ENCODE results near the gene TRIM15. TPM values are rescaled to one million over a fixed set of nuclear protein-coding genes. Genes with fewer than 3 reads are reported as not detected.

The TRIM15 gene
- total and polyA plus RNA-seq, 9 of the 15 experiments (the other 6 are each of a cell fraction or from before 2014, with no cell fraction given): 0.06 to 2.6 (median 0.83) TPM

GRCh38 chr6:30131947-30132497, 31.3 kb upstream of the TRIM15 start:
- ATAC-seq (no peak), DNase-seq (ENCODE audit: extremely low read depth in 1 of 4, low spot score in 3 of 4) (no peak), FAIRE-seq (no peak)
- H3K4me1 ChIP-seq (replicated peaks in 1 of 2; ENCODE audit: control insufficient read depth in 2 of 2, insufficient read depth in 2 of 2, low read length in 2 of 2): peaks cover 4 to 8% of the 10 kb centered on the region in 2 experiments
- POLR2A ChIA-PET: interaction anchor here (0.7 to 1.1 kb wide), 3 partner anchors 9 to 394 kb away, joined by 3 read pairs; no protein-coding TSS in a partner anchor
- no peaks in the 10 kb centered on the region for H4K20me1 ChIP-seq (replicated peaks; ENCODE audit: control insufficient read depth, insufficient read depth, low read length)
- no peak overlapping the region for H3K27ac ChIP-seq (ENCODE audit: extremely low read depth, low read depth, low read length)
- no peaks in the 10 kb centered on the region for H3K79me2 ChIP-seq (ENCODE audit: control insufficient read depth, insufficient read depth, low read length)
- H3K36me3 ChIP-seq (ENCODE audit: control insufficient read depth, insufficient read depth, low read length): no peaks in the 10 kb centered on the region
- WGBS (ENCODE audit: insufficient coverage, low coverage, missing lambda C conversion rate): 4% methylated on average over 2 of the region's 2 CpGs
- H3K9ac ChIP-seq (ENCODE audit: insufficient read depth in 1 of 2, low read depth in 2 of 2, low read length in 2 of 2): no peak overlapping the region
- no peaks in the 10 kb centered on the region for H3K9me3 ChIP-seq (replicated peaks; ENCODE audit: control insufficient read depth, insufficient read depth, low read depth, low read length)
- in situ Hi-C loops (cut with MboI): no loop called here
- H3K4me2 ChIP-seq (ENCODE audit: insufficient read depth, low read length): no peak overlapping the region
- CTCF ChIA-PET (ENCODE audit: low intra/inter-chr PET ratio): interaction anchor here (1.1 to 4.4 kb wide), 4 partner anchors 13 to 284 kb away, joined by 3 to 66 read pairs (median 10); no protein-coding TSS in a partner anchor
- H2AFZ ChIP-seq (ENCODE audit: low read depth, low read length): no peak overlapping the region
- no peak overlapping the region for H3K4me3 ChIP-seq
- no TSS peak for BruUV-seq (replicated peaks)
- peaks cover 4 to 28% of the 10 kb centered on the region in 2 experiments; a peak in 3 of 5 replicates for H3K27me3 ChIP-seq (ENCODE audit: control insufficient read depth in 2 of 2, insufficient read depth in 2 of 2, low read length in 2 of 2)
- intact Hi-C loops (cut with micrococcal nuclease): loop anchor here (1.0 to 2.0 kb wide), 3 partner anchors 29 to 283 kb away; no protein-coding TSS in a partner anchor
- no peaks in the 10 kb centered on the region for H3K9me1 ChIP-seq (ENCODE audit: control insufficient read depth, insufficient read depth, low read length)
- TF ChIP-seq HEY1 (CRISPR knock-in tag; IDR thresholded peaks at IDR 0.05; ENCODE audit: borderline replicate concordance) (no peak), MAFK (IDR thresholded peaks at IDR 0.05; ENCODE audit: low read length) (peak; percentile 58; the same call in 1 of the 2 replicates), C11orf30 (IDR thresholded peaks at IDR 0.05; ENCODE audit: low read depth) (peak; percentile 73), E2F6 (IDR thresholded peaks at IDR 0.05; ENCODE audit: borderline replicate concordance in 1 of 2, extremely low read depth in 1 of 2, insufficient read depth in 1 of 2, insufficient read length in 1 of 2, low read depth in 1 of 2, low read length in 1 of 2, poor library complexity in 1 of 2, severe bottlenecking in 1 of 2) (no peak), ATF7 (IDR thresholded peaks at IDR 0.05) (no peak), MAFF (IDR thresholded peaks at IDR 0.05; ENCODE audit: low read length) (peak; percentile 62), MAFG (tag; conservative IDR thresholded peaks at IDR 0.05) (peak; percentile 69), SP2 (IDR thresholded peaks at IDR 0.05; ENCODE audit: extremely low read depth, low read depth, low read length, poor library complexity, severe bottlenecking) (no peak), ZNF316 (IDR thresholded peaks at IDR 0.05) (peak; percentile 82)

Measured in K562 (cell line).